Stimulated activated CD4-positive, alpha-beta T cell treated with anti-CD3 and anti-CD28 coated beads, Interleukin-12 subunit alpha, Interleukin-12 subunit beta, amount 100 ng/mL, for 4 hours (primary cell): ENCODE results near the gene HIF1A.
"Not testable (repeated sequence)": the region's sequence is repeated elsewhere in the genome, so short reads cannot be mapped to it uniquely, and the experiment has no call there.

Experiments
- DNase-seq: peaks from one replicate; pipeline ENCODE4 v3.0.0-alpha.2; 2020

HIF1A gene

GRCh38 chr14:61710853-61711817 lies 15.8 kb downstream of the HIF1A start:
- no peak for DNase-seq

DNA sequence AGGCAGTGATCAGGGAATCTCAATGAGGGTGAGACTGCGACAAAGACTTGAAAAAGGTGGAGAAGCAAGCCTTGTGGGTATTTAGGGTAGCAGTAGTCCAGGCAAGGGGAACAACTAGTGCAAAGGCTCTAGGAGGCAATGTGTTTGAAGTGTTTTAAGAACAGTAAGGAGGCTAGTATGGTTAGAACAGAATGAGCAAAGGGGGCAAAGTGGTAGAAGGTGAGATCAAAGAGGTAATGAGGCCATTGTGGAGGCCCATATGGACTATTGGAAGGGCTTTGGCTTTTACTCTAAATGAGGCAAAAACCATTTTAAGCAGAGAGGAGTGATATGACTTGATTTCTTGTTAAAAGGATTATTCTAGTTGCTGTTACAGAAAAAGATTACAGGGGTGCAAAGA lies 16.8 kb downstream of the HIF1A start:
- no peak for DNase-seq

- no peak for DNase-seq
Observed at GRCh38 chr14:61713724-61714437, 18.6 kb downstream of the HIF1A start.

DNA sequence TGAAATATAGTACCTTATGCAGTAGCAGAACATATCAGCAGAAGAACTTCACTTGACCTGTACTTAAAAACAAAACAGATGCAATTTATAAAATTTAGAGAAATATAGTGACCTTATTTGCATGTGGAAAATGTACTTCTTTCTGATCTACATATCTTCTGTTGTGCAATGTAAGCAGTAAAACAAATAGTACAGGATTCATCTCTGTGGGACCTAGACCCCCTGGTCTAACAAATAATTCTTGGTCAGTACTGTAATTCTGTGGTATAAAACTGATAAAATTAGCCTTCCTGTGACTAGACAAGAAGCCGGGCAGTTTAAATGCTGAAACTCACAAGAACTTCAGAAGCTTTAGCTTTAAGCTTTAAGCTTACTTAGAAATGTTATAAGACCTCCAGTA lies 21.6 kb downstream of the HIF1A start:
- DNase-seq = no peak

- no peak for DNase-seq
Observed at GRCh38 chr14:61718039-61718438, 22.7 kb downstream of the HIF1A start.

DNA sequence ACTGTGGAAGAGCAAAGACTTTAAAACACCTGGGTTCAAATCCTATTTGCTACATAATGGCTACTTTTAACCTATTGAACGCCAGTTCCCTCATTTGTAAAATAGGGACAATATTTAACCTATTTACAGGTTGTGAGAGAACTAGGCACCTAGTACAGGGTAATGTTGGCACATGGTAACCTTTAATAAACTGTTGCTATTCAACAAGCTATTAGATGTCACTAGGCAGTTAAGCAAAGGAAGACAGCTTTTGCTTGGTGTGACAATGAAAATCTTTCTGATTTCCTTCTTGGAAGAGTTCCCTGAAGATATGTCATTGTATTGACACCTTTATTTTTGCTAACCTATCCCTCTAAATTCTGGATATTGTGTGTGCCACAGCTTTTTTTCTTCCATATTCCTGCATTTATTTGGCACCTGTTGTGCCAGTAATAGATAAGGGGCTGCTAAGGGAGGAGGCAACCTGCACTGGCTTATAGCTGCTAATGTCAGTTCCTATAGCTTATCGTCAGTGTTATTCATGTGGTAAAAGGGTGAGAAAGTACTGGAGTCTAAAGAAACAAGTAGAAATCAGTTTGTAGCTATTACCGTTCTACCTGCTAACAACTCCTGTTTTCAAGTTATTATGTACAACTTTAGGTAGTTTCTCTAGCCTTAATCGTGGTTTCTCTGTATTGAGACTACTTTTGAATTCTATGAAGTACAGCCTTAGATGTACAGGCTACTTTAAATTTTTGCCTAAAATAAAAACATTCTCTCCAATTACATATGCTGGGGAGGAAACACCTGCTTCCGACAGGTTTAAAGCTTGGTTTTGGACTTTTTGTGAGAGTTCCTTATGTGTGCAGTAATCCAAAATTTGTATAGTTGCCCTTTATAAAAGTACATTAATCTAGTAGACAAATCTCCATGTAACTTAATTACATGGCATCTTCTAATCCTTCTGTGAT lies 24.3 kb downstream of the HIF1A start:
- no peak for DNase-seq

DNA sequence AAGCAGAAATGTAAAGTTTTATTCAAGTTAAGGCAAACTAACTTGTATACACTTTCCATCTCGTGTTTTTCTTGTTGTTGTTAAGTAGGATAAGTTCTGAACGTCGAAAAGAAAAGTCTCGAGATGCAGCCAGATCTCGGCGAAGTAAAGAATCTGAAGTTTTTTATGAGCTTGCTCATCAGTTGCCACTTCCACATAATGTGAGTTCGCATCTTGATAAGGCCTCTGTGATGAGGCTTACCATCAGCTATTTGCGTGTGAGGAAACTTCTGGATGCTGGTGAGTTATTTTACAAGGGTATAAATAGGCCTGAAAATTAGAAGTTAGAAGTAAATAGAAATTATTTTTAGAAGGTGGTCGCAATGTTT lies 25.0 kb downstream of the HIF1A start:
- DNase-seq = no peak

- DNase-seq = no peak
Observed at GRCh38 chr14:61720741-61721140, 25.4 kb downstream of the HIF1A start.

GRCh38 chr14:61724133-61724532 lies 28.8 kb downstream of the HIF1A start:
- DNase-seq = no peak

GRCh38 chr14:61726778-61727658 lies 31.7 kb downstream of the HIF1A start:
- no peak for DNase-seq

- DNase-seq = no peak
Observed at GRCh38 chr14:61730756-61731373, 35.6 kb downstream of the HIF1A start.

- DNase-seq = no peak
Observed at GRCh38 chr14:61733972-61734371, 38.7 kb downstream of the HIF1A start.

GRCh38 chr14:61736751-61737150 lies 41.4 kb downstream of the HIF1A start:
- no peak for DNase-seq

DNA sequence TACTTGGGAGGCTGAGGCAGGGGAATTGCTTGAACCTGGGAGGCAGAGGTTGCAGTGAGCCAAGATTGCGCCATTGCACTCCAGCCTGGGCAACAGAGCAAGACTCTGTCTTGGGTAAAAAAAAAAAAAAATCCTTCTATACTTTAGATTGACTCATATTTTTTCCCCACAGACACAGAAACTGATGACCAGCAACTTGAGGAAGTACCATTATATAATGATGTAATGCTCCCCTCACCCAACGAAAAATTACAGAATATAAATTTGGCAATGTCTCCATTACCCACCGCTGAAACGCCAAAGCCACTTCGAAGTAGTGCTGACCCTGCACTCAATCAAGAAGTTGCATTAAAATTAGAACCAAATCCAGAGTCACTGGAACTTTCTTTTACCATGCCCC lies 42.6 kb downstream of the HIF1A start:
- DNase-seq = no peak

DNA sequence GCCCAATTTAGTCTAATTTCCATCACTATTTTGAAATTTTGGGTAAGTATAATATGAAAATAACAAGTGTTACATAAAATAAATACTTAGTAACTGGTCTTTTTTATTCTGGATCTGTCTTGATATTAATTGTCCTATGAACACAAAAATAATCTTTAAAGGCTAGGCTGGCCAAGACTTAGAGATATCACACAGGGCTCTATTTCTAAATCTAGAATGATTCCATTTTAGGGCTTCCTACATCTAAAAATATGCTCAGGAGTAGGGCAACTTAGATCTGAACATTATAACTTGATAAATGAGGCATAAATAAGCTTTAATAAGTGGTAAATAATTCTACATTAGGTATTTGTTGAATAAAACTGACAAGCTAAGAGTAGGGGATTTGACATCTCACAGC lies 43.8 kb downstream of the HIF1A start:
- no peak for DNase-seq

- DNase-seq = no peak
Observed at GRCh38 chr14:61742371-61742770, 47.1 kb downstream of the HIF1A start.

DNA sequence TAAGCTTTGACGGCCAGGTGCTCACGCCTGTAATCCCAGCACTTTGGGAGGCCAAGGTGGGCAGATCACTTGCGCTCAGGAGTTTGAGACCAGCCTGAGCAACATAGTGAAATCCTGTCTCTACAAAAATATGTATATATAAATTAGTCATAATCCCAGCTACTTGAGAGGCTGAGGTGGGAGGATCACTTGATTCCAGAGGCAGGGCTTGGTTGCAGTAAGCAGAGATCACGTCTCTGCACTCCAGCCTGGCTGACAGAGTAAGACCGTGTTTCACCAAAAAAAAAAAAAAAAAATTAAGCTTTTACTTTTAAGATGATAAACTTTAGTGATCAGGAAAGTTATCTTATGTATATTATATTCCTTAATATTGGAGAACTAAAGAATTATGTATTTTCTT lies 48.9 kb downstream of the HIF1A start:
- DNase-seq = no peak

DNA sequence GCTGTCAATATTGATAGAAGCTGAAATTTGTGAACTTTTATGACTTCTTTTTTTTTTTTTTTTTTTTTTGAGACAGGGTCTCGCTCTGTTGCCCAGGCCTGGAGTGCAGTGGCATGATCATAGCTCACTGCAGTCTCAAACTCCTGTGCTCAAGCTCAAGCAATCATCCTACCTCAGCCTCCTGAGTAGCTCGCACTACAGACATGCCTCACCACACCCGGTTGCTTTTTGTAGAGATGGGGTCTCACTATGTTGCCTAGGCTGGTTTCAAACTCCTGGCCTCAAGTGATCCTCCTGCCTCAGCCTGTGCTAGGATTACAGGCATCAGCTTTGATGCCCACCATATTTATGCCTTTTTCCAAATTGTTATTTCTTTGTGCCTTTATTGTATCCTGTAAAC lies 51.0 kb downstream of the HIF1A start:
- DNase-seq = not testable (repeated sequence)

DNA sequence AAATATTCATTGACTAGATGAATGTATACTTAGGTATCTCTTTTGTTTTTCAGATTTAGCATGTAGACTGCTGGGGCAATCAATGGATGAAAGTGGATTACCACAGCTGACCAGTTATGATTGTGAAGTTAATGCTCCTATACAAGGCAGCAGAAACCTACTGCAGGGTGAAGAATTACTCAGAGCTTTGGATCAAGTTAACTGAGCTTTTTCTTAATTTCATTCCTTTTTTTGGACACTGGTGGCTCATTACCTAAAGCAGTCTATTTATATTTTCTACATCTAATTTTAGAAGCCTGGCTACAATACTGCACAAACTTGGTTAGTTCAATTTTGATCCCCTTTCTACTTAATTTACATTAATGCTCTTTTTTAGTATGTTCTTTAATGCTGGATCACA lies 51.6 kb downstream of the HIF1A start:
- DNase-seq = no peak

DNA sequence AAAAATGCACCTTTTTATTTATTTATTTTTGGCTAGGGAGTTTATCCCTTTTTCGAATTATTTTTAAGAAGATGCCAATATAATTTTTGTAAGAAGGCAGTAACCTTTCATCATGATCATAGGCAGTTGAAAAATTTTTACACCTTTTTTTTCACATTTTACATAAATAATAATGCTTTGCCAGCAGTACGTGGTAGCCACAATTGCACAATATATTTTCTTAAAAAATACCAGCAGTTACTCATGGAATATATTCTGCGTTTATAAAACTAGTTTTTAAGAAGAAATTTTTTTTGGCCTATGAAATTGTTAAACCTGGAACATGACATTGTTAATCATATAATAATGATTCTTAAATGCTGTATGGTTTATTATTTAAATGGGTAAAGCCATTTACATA lies 52.0 kb downstream of the HIF1A start:
- no peak for DNase-seq

- no peak for DNase-seq
Observed at GRCh38 chr14:61749264-61749663, 54.0 kb downstream of the HIF1A start.

GRCh38 chr14:61749867-61750266 lies 54.6 kb downstream of the HIF1A start:
- DNase-seq = no peak
